Adipose tissue (tissue), 3 donors: Measurements from ENCODE around the gene COL23A1. TPM values are rescaled to one million over a fixed set of nuclear protein-coding genes. Genes with fewer than 3 reads are reported as not detected.

Experiments used
- H3K27ac ChIP-seq: one replicate; pipeline ENCODE4 v1.5.1; 2013; ENCODE audit warnings: low read depth, low read length
- WGBS, 3 donors: extraction: QIAGEN DNeasy Blood & Tissue Kit; methylation state at CpG; one replicate each; pipeline ENCODE4 v1.1.7; 2013; 5-methylcytosine and 5-hydroxymethylcytosine counted together
- polyA plus RNA-seq, 3 donors: library from polyadenylated mRNA; stranded (reverse); fragments of 200-250 nt; gene quantifications; one replicate each; pipeline ENCODE4 v1.2.3, GENCODE V29; 2013
- donor health status: healthy with polysubstance abuse.
- donor health status: Bipolar disorder and iron deficiency.
- donor health status: healthy.

The COL23A1 gene
- polyA plus RNA-seq, 3 donors = 0.07 to 0.85 (median 0.45) TPM

- 88 to 96% (median 92%) methylated on average over 4 of the region's 4 CpGs for WGBS, 3 donors
- no peak overlapping the region for H3K27ac ChIP-seq
Observed at GRCh38 chr5:178457471-178457870, 132.7 kb downstream of the COL23A1 start.

GRCh38 chr5:178455480-178455835 is 134.7 kb downstream of the COL23A1 start:
- no peak overlapping the region for H3K27ac ChIP-seq
- WGBS, 3 donors = 85 to 91% (median 87%) methylated on average over 14 of the region's 14 CpGs

- WGBS, 3 donors = 80 to 91% (median 89%) methylated on average over 22 of the region's 22 CpGs
- no peak overlapping the region for H3K27ac ChIP-seq
Observed at GRCh38 chr5:178454821-178455479, 135.2 kb downstream of the COL23A1 start.

GRCh38 chr5:178454303-178454702 is 135.9 kb downstream of the COL23A1 start:
- 72 to 83% (median 83%) methylated on average over 3 of the region's 3 CpGs for WGBS, 3 donors
- H3K27ac ChIP-seq = no peak overlapping the region

GRCh38 chr5:178453224-178453623 is 137.0 kb downstream of the COL23A1 start:
- 48 to 57% (median 53%) methylated on average over 4 of the region's 4 CpGs for WGBS, 3 donors
- H3K27ac ChIP-seq = no peak overlapping the region

GRCh38 chr5:178450121-178451028 is 139.8 kb downstream of the COL23A1 start:
- H3K27ac ChIP-seq = no peak overlapping the region
- WGBS, 3 donors = 50 to 60% (median 56%) methylated on average over 19 of the region's 19 CpGs

- whole genome bisulfite sequencing, 3 donors = 52 to 56% (median 53%) methylated on average over 23 of the region's 23 CpGs
- H3K27ac ChIP-seq = no peak overlapping the region
Observed at GRCh38 chr5:178449163-178450070, 140.8 kb downstream of the COL23A1 start.

- H3K27ac ChIP-seq = no peak overlapping the region
- WGBS, 3 donors = 75 to 87% (median 86%) methylated on average over 2 of the region's 2 CpGs
Observed at GRCh38 chr5:178445534-178445933, 144.7 kb downstream of the COL23A1 start.

- H3K27ac ChIP-seq = no peak overlapping the region
- 68 to 75% (median 73%) methylated on average over 23 of the region's 23 CpGs for WGBS, 3 donors
Observed at GRCh38 chr5:178442405-178443257, 147.6 kb downstream of the COL23A1 start.

GRCh38 chr5:178441486-178442270 is 148.5 kb downstream of the COL23A1 start:
- WGBS, 3 donors = 91 to 94% (median 94%) methylated on average over 18 of the region's 18 CpGs
- no peak overlapping the region for H3K27ac ChIP-seq

- no peak overlapping the region for H3K27ac ChIP-seq
- WGBS, 3 donors = 70 to 90% (median 89%) methylated on average over 7 of the region's 7 CpGs
Observed at GRCh38 chr5:178440181-178440580, 150.0 kb downstream of the COL23A1 start.

- no peak overlapping the region for H3K27ac ChIP-seq
- 66 to 75% (median 72%) methylated on average over 16 of the region's 16 CpGs for WGBS, 3 donors
Observed at GRCh38 chr5:178439493-178440180, 150.6 kb downstream of the COL23A1 start.

- 73 to 88% (median 83%) methylated on average over 6 of the region's 6 CpGs for whole genome bisulfite sequencing, 3 donors
- H3K27ac ChIP-seq = no peak overlapping the region
Observed at GRCh38 chr5:178438796-178439195, 151.4 kb downstream of the COL23A1 start.

GRCh38 chr5:178437386-178438075 is 152.7 kb downstream of the COL23A1 start:
- 78 to 89% (median 86%) methylated on average over 8 of the region's 8 CpGs for WGBS, 3 donors
- H3K27ac ChIP-seq = no peak overlapping the region

GRCh38 chr5:178436326-178436940 is 153.8 kb downstream of the COL23A1 start:
- H3K27ac ChIP-seq = no peak overlapping the region
- 71 to 89% (median 85%) methylated on average over 13 of the region's 13 CpGs for WGBS, 3 donors
